GM18873 (cell line): ENCODE results near the gene HSD17B8.
"Not testable (repeated sequence)": the region's sequence is repeated elsewhere in the genome, so short reads cannot be mapped to it uniquely, and the experiment has no call there.

Source experiments
- ATAC-seq: cut with Tn5 transposase; IDR thresholded peaks from one replicate; pipeline ENCODE4 v1.9.1; 2021; ENCODE audit warnings: mild to moderate bottlenecking, moderate library complexity, moderate number of reproducible peaks; ENCODE audit not compliant: unreplicated experiment, low FRiP score

Gene HSD17B8

GRCh38 chr6:33204165-33204414 is 365 bp upstream of the HSD17B8 start:
- ATAC-seq: no peak

DNA sequence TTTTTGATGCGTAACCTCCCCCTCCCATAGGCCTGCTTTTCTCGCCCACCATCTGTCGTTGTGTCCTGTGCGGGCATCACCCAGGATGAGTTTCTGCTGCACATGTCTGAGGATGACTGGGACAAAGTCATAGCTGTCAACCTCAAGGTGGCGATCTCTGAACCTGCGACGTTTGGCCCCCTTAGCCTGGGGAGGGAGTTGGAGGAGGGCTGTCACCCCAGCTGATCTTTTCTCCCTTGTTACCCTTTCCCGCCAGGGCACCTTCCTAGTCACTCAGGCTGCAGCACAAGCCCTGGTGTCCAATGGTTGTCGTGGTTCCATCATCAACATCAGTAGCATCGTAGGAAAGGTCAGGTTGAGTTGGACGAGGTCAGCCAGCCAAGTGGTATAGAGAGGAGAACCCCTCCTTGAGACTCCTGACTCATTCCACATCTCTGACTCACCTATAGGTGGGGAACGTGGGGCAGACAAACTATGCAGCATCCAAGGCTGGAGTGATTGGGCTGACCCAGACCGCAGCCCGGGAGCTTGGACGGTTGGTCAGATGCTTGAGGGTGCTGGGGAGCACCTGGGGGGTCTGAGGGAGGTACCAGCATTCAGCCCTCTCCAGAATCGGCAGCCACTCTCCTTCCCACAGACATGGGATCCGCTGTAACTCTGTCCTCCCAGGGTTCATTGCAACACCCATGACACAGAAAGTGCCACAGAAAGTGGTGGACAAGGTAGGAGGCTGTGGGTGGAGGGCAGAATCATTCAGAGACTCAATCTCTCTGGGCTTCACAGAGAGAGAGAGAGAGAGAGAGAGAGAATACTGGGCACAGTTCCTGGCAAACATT is 954 bp downstream of the HSD17B8 start:
- ATAC-seq: no peak

GRCh38 chr6:33206027-33206863 is 1.8 kb downstream of the HSD17B8 start:
- ATAC-seq: no peak

GRCh38 chr6:33206864-33207551 is 2.6 kb downstream of the HSD17B8 start:
- no peak for ATAC-seq

DNA sequence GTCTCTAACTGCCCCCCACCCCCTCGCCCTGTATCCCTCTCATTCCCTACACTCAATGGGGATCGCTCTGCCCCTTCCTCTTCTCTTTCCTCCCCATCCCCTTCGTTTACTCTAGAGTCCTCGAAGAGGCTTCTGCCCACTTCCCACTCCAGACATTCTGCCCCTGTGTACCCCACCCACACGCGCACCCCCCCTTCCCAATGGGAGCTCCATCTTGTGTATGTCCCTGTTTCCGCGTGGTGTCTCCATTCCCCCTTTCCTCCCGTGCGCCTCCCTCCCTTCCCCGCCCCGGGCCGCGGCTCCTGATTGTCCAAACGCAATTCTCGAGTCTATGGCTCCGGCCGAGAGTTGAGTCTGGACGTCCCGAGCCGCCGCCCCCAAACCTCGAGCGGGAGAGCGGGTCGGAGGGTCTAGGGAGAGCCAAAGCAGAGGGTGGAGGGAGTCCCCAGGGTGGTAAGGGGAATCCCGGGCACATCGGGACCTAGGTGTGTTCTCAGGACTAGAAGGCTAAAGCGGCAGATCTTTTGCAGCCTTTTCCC is 3.2 kb downstream of the HSD17B8 start:
- ATAC-seq: no peak

GRCh38 chr6:33208091-33208967 is 3.9 kb downstream of the HSD17B8 start, which contains the start of gene RING1:
TSS of gene RING1 (plus strand) at chr6:33208500. CDS start at chr6:33208823, 323 bp downstream.
- ATAC-seq: no peak

- no peak for ATAC-seq
Observed at GRCh38 chr6:33209856-33210255, 5.4 kb downstream of the HSD17B8 start.

DNA sequence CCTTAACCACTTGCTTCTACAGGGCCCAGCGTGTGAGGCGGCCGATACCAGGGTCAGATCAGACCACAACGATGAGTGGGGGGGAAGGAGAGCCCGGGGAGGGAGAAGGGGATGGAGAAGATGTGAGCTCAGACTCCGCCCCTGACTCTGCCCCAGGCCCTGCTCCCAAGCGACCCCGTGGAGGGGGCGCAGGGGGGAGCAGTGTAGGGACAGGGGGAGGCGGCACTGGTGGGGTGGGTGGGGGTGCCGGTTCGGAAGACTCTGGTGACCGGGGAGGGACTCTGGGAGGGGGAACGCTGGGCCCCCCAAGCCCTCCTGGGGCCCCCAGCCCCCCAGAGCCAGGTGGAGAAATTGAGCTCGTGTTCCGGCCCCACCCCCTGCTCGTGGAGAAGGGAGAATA is 6.7 kb downstream of the HSD17B8 start:
- no peak for ATAC-seq

GRCh38 chr6:33211666-33212422 is 7.4 kb downstream of the HSD17B8 start:
- no peak for ATAC-seq

GRCh38 chr6:33212857-33213165 is 8.4 kb downstream of the HSD17B8 start:
- ATAC-seq: no peak

DNA sequence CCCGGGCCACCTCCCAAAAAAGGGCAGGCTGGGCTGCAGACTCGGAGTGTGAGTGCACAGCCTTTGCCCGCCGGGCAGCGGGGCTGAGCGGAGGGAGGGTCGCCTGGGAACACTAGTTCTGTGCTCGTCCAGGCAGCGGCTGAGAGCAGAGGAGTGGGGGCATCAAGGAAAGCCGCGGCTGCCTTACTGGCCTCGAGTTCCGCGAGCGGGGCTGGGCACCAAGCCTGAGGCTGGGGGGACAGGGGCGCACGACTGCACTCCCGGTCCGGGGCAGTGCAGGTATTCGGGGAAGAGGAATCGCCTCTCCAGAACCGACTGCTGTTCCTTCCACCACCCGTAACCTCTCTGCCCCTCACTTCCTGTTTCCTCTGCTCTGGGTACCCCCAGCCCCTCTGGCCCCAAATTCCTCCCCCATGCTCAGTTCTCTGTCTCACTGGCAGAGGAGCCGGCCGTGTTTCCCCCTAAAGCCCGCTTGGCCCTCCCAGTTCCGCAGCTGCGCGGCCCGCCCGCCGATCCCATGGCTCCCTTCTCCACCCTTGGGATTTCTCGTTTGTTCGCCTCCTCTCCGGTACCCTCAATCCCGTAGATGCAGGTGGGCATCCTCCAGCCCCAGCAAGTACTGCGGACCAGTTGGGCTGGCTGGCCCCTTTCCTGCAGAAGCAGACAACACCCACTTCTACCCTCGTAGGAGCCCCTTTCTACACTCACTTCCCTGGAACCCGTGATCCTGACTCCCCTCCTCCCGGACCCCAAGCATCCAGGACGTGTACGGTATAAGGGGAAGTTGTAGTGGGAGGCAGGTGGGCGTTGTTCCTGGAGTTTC is 8.9 kb downstream of the HSD17B8 start:
- ATAC-seq: no peak

- no peak for ATAC-seq
Observed at GRCh38 chr6:33213989-33214335, 9.5 kb downstream of the HSD17B8 start.

GRCh38 chr6:33215271-33216116 is 11.0 kb downstream of the HSD17B8 start:
- ATAC-seq: no peak

- no peak for ATAC-seq
Observed at GRCh38 chr6:33216117-33216649, 11.7 kb downstream of the HSD17B8 start.

GRCh38 chr6:33217246-33217645 is 12.8 kb downstream of the HSD17B8 start:
- ATAC-seq: no peak

DNA sequence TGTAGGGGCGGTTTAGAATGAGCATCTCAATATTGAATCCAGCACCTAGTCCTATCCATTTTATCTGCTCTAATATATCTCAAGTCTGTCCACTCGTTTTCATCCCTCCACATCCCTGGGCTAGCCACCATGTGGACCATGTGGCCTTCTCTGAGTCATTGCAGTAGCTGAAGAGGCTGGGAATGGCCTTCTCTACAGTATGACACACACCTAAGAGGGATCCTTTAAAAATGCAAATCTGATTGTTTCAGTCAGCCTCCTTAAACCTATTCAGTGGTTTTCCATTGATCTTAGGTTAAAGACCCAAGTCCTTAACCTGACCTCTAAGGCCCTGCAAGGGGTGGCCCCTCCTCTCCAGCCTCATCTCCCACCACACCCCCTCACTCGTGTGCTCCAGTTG is 13.2 kb downstream of the HSD17B8 start:
- ATAC-seq: no peak

DNA sequence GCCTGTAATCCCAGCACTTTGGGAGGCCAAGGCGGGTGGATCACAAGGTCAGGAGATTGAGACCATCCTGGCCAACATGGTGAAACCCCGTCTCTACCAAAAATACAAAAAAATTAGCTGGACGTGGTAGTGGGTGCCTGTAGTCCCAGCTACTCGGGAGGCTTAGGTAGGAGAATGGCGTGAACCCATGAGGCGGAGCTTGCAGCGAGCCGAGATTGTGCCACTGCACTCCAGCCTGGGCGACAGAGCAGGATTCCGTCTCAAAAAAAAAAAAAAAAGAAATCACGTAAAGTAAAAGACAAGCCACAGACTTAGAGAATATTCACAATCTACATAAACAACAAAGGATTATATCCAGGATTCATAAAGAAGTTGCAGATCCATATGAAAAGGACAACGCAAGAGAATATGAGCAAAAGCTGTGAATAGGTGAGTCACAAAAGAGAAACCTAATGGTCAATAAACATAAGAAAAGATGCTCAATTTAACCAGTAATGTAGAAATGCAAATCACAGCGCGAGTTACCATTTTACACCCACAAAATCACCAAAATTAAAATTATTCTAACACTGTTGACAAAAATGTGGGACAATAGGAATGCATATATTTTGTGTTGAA is 22.2 kb downstream of the HSD17B8 start:
- not testable (repeated sequence) for ATAC-seq
